B cell (primary cell): ENCODE data around the gene HDAC11. TPM values are rescaled to one million over a fixed set of nuclear protein-coding genes. Genes with fewer than 3 reads are reported as not detected.

Experiments used
- ATAC-seq: fragments of 200-7000 bp; cut with Tn5 transposase; one replicate; pipeline ENCODE4 v1.10.0; 2021; ENCODE audit warnings: low read depth, mild to moderate bottlenecking, moderate number of reproducible peaks, moderate library complexity
- CTCF ChIA-PET: fragments of 350-600 bp; sonication (Branson Sonifier 250); formaldehyde crosslinking; loops from one replicate; lab custom pipeline; 2021; ENCODE audit warnings: antibody characterized with exemption, inconsistent platforms; lab: Charles Lee
- POLR2A ChIA-PET: fragments of 350-600 bp; sonication (Branson Sonifier 250); formaldehyde crosslinking; loops from one replicate; lab custom pipeline; 2021; ENCODE audit warnings: antibody characterized with exemption; lab: Charles Lee
- DNase-seq: peaks from one replicate; pipeline ENCODE4 v3.0.0; 2013
- H2AFZ ChIP-seq: 2 replicates; pipeline ENCODE4 v1.6.1; 2012; ENCODE audit warnings: mild to moderate bottlenecking, low read depth, low read length; ENCODE audit not compliant: insufficient read depth, poor library complexity, severe bottlenecking
- H3K27ac ChIP-seq, 2 donors: 1 replicate in 1 of 2; 2 replicates in 1 of 2; pipeline ENCODE4 v1.5.1; 2012 to 2013; ENCODE audit warnings: low read length in 2 of 2, mild to moderate bottlenecking in 2 of 2, moderate library complexity in 1 of 2
- H3K27me3 ChIP-seq, 4 experiments: fragments of 200-600 bp in 1 of 4; sonication (generic) in 1 of 4; replicated peaks in 1 of 4; 1 replicate in 2 of 4; 2 replicates in 2 of 4; pipeline versions ENCODE4 v1.6.1 to v1.7.0; 2013 to 2016; ENCODE audit warnings: low read length in 3 of 4, mild to moderate bottlenecking in 2 of 4, mixed read lengths in 1 of 4, moderate library complexity in 1 of 4; ENCODE audit not compliant: insufficient read depth in 4 of 4, control insufficient read depth in 3 of 4; ENCODE audit errors: control extremely low read depth in 1 of 4
- H3K36me3 ChIP-seq, 2 experiments: replicated peaks in 1 of 2; 1 replicate in 1 of 2; 2 replicates in 1 of 2; pipeline versions ENCODE4 v1.6.1 to v1.7.1; 2013; ENCODE audit warnings: low read length in 1 of 2; ENCODE audit not compliant: insufficient read depth in 2 of 2, control insufficient read depth in 1 of 2; ENCODE audit errors: control extremely low read depth in 1 of 2, extremely low read depth in 1 of 2
- H3K4me1 ChIP-seq, 2 donors: fragments of 200-600 bp in 1 of 2; sonication (generic) in 1 of 2; 1 replicate in 1 of 2; 2 replicates in 1 of 2; pipeline versions ENCODE4 v1.5.1 to v1.6.1; 2013 to 2017; ENCODE audit warnings: low read length in 2 of 2; ENCODE audit not compliant: control insufficient read depth in 2 of 2, insufficient read depth in 2 of 2
- H3K4me2 ChIP-seq: replicated peaks from 2 replicates; pipeline ENCODE3; 2012; ENCODE audit warnings: mild to moderate bottlenecking, low read depth, low read length; ENCODE audit not compliant: poor library complexity, severe bottlenecking
- H3K4me3 ChIP-seq, 5 experiments: fragments of 200-600 bp in 1 of 5; sonication (generic) in 1 of 5; 1 replicate in 3 of 5; 2 replicates in 2 of 5; pipeline versions ENCODE4 v1.5.1 to v1.7.0; 2011 to 2016; ENCODE audit warnings: low read length in 4 of 5, mild to moderate bottlenecking in 4 of 5, low read depth in 2 of 5, control low read depth in 1 of 5, moderate library complexity in 1 of 5; ENCODE audit not compliant: insufficient read depth in 1 of 5; ENCODE audit errors: control extremely low read depth in 1 of 5, extremely low read depth in 1 of 5
- H3K79me2 ChIP-seq: fragments of 200-600 bp; sonication (generic); one replicate; pipeline ENCODE4 v1.6.0; 2016; ENCODE audit warnings: low read length; ENCODE audit not compliant: control insufficient read depth, insufficient read depth
- H3K9ac ChIP-seq: fragments of 200-600 bp; sonication (generic); 2 replicates; pipeline ENCODE4 v1.6.1; 2017; ENCODE audit warnings: mild to moderate bottlenecking, low read length, moderate library complexity
- H3K9me3 ChIP-seq, 3 donors: one replicate each; pipeline versions ENCODE4 v1.6.1 to v1.7.1; 2013; ENCODE audit warnings: low read length in 2 of 3; ENCODE audit not compliant: control insufficient read depth in 2 of 3, insufficient read depth in 1 of 3; ENCODE audit errors: control extremely low read depth in 1 of 3
- H4K20me1 ChIP-seq: 2 replicates; pipeline ENCODE4 v1.6.0; 2012; ENCODE audit warnings: mild to moderate bottlenecking, low read length; ENCODE audit not compliant: insufficient read depth, control insufficient read depth, poor library complexity, severe bottlenecking
- H3K27ac Mint-ChIP-seq: one replicate; pipeline ENCODE4 v1.8.0; 2021; ENCODE audit warnings: mixed read lengths
- H3K27me3 Mint-ChIP-seq: one replicate; pipeline ENCODE4 v1.8.0; 2021; ENCODE audit warnings: mixed read lengths
- H3K4me1 Mint-ChIP-seq: one replicate; pipeline ENCODE4 v1.8.0; 2021; ENCODE audit warnings: mixed read lengths
- H3K4me3 Mint-ChIP-seq: one replicate; pipeline ENCODE4 v1.8.0; 2021; ENCODE audit warnings: mixed read lengths
- H3K9me3 Mint-ChIP-seq: one replicate; pipeline ENCODE4 v1.8.0; 2022; ENCODE audit warnings: mixed read lengths; ENCODE audit not compliant: insufficient read depth
- EZH2 ChIP-seq: IDR thresholded peaks from 2 replicates; pipeline ENCODE4 v1.6.1; 2012; ENCODE audit warnings: borderline replicate concordance, low read depth, mild to moderate bottlenecking, moderate library complexity, low read length; ENCODE audit not compliant: insufficient read depth, poor library complexity, severe bottlenecking
- WGBS: methylation state at CpG from one replicate; pipeline ENCODE4 v1.1.5; 2013; ENCODE audit warnings: missing lambda C conversion rate; ENCODE audit not compliant: insufficient coverage; 5-methylcytosine and 5-hydroxymethylcytosine counted together
- intact Hi-C: fragments of 100-400 bp; cut with micrococcal nuclease; formaldehyde crosslinking; loops from one replicate; pipeline ENCODE4 v1.10.0; 2022
- polyA plus RNA-seq: library from polyadenylated mRNA; depleted of rRNA; stranded (reverse); fragments of >200 nt; gene quantifications from 2 replicates; pipeline ENCODE4 v1.2.3, GENCODE V29; 2012
- total RNA-seq, 2 donors: library from RNA; stranded (reverse); fragments of 120-200 nt in 1 of 2; gene quantifications; 1 replicate in 1 of 2; 2 replicates in 1 of 2; pipeline versions ENCODE4 v1.2.3 to v1.2.4, GENCODE V29; 2013 to 2022
- TF ChIP-seq, protein P1 (sequence below): fragments of 200-600 bp; IDR thresholded peaks from one replicate; pipeline ENCODE4 v1.8.0; 2022; ENCODE audit warnings: antibody characterized with exemption, mild to moderate bottlenecking

HDAC11 gene
- total and polyA plus RNA-seq, 2 donors (not counting 1 experiment from before 2014, with no cell fraction given), result 0.76 to 5.5 TPM

- DNase-seq (no peak), ATAC-seq (no peak)
- Histone ChIP-seq H3K4me1 (no peaks in the 10 kb centered on the region), H3K27me3 (no peaks in the 10 kb centered on the region), H3K9me3 (peaks cover 0 to 8% (median 0%) of the 10 kb centered on the region in 3 donors), H4K20me1 (no peaks in the 10 kb centered on the region), H3K36me3 (no peaks in the 10 kb centered on the region), H3K4me3 (no peak overlapping the region), H2AFZ (no peak overlapping the region), H3K27ac (no peak overlapping the region), H3K4me2 (no peak overlapping the region), H3K79me2 (no peaks in the 10 kb centered on the region), H3K9ac (no peak overlapping the region)
- WGBS, result 79% methylated on average over 18 of the region's 18 CpGs
- TF ChIP-seq, protein P1, sequence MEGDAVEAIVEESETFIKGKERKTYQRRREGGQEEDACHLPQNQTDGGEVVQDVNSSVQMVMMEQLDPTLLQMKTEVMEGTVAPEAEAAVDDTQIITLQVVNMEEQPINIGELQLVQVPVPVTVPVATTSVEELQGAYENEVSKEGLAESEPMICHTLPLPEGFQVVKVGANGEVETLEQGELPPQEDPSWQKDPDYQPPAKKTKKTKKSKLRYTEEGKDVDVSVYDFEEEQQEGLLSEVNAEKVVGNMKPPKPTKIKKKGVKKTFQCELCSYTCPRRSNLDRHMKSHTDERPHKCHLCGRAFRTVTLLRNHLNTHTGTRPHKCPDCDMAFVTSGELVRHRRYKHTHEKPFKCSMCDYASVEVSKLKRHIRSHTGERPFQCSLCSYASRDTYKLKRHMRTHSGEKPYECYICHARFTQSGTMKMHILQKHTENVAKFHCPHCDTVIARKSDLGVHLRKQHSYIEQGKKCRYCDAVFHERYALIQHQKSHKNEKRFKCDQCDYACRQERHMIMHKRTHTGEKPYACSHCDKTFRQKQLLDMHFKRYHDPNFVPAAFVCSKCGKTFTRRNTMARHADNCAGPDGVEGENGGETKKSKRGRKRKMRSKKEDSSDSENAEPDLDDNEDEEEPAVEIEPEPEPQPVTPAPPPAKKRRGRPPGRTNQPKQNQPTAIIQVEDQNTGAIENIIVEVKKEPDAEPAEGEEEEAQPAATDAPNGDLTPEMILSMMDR, result no peak
- TF ChIP-seq EZH2, result no peak
- intact Hi-C loops, result no loop called here
- ChIA-PET CTCF (no interaction called here), POLR2A (no interaction called here)
- peaks cover 2% of the 10 kb centered on the region for H3K9me3 Mint-ChIP-seq
- no peak overlapping the region for H3K4me3 Mint-ChIP-seq
- peaks cover 5% of the 10 kb centered on the region for H3K27me3 Mint-ChIP-seq
- no peaks in the 10 kb centered on the region for H3K4me1 Mint-ChIP-seq
- no peak overlapping the region for H3K27ac Mint-ChIP-seq
Measured at GRCh38 chr3:13517253-13517977, 37.3 kb downstream of the HDAC11 start.

GRCh38 chr3:13518516-13518953, 38.4 kb downstream of the HDAC11 start:
- DNase-seq (no peak), ATAC-seq (no peak)
- intact Hi-C loops, result no loop called here
- no peak overlapping the region for H3K4me2 ChIP-seq
- Mint-ChIP-seq H3K4me3 (no peak overlapping the region), H3K27ac (no peak overlapping the region), H3K4me1 (no peaks in the 10 kb centered on the region), H3K9me3 (peaks cover 2% of the 10 kb centered on the region), H3K27me3 (peaks cover 5% of the 10 kb centered on the region)
- H3K9me3 ChIP-seq, result peaks cover 0 to 16% (median 0%) of the 10 kb centered on the region in 3 donors
- no peaks in the 10 kb centered on the region for H3K4me1 ChIP-seq
- no peak for TF ChIP-seq EZH2
- TF ChIP-seq, protein P1, result no peak
- CTCF ChIA-PET, result no interaction called here
- H3K27ac ChIP-seq, result no peak overlapping the region
- 94% methylated on average over 14 of the region's 15 CpGs for WGBS
- no peaks in the 10 kb centered on the region for H3K36me3 ChIP-seq
- H3K4me3 ChIP-seq, result no peak overlapping the region
- H4K20me1 ChIP-seq, result no peaks in the 10 kb centered on the region
- POLR2A ChIA-PET, result no interaction called here
- H3K27me3 ChIP-seq, result no peaks in the 10 kb centered on the region
- H2AFZ ChIP-seq, result no peak overlapping the region
- no peak overlapping the region for H3K9ac ChIP-seq
- no peaks in the 10 kb centered on the region for H3K79me2 ChIP-seq
